PC-3 (cell line): ENCODE data around the gene OTOR. TPM values are rescaled to one million over a fixed set of nuclear protein-coding genes. Genes with fewer than 3 reads are reported as not detected.

Source experiments
- ATAC-seq: fragments of 200-7000 bp; cut with Tn5 transposase; 2 replicates; pipeline ENCODE4 v1.9.1; 2020; ENCODE audit warnings: mild to moderate bottlenecking, moderate library complexity
- BruUV-seq: library from RNA; stranded (reverse); fragments of 400-500 nt; replicated peaks from 2 replicates; lab custom pipeline; 2021; lab: Mats Ljungman, UMichigan
- CTCF ChIA-PET: fragments of 300-600 bp; sonication (Branson Sonifier 250); formaldehyde crosslinking; loops from one replicate; lab custom pipeline; 2022; ENCODE audit warnings: antibody characterized with exemption; lab: Charles Lee
- POLR2A ChIA-PET: fragments of 300-600 bp; sonication (Branson Sonifier 250); formaldehyde crosslinking; loops from one replicate; lab custom pipeline; 2022; ENCODE audit warnings: antibody characterized with exemption; ENCODE audit not compliant: unreplicated experiment; lab: Charles Lee
- DNase-seq: peaks from one replicate; pipeline ENCODE4 v3.0.0-alpha.2; 2015
- H2AFZ ChIP-seq: fragments of 300-600 bp; sonication (generic); 2 replicates; pipeline ENCODE4 v1.6.0; 2016; ENCODE audit warnings: antibody characterized with exemption, low read length
- H3F3A ChIP-seq: fragments of 300-600 bp; sonication (generic); one replicate; pipeline ENCODE4 v1.6.0; 2017; ENCODE audit warnings: antibody characterized with exemption, low read length, control low read depth, mild to moderate bottlenecking; ENCODE audit not compliant: unreplicated experiment
- H3K27ac ChIP-seq: fragments of 300-600 bp; sonication (generic); 2 replicates; pipeline ENCODE4 v1.5.1; 2016; ENCODE audit warnings: mild to moderate bottlenecking, low read length
- H3K27me3 ChIP-seq: fragments of 300-600 bp; sonication (generic); 2 replicates; pipeline ENCODE4 v1.6.1; 2016; ENCODE audit warnings: low read length, mixed read lengths
- H3K36me3 ChIP-seq: fragments of 300-600 bp; sonication (generic); 2 replicates; pipeline ENCODE4 v1.6.1; 2016; ENCODE audit warnings: low read depth, mixed run types, low read length, mixed read lengths
- H3K4me1 ChIP-seq: fragments of 300-600 bp; sonication (generic); 2 replicates; pipeline ENCODE4 v1.5.1; 2016; ENCODE audit warnings: low read length; ENCODE audit not compliant: insufficient read depth
- H3K4me2 ChIP-seq: fragments of 300-600 bp; sonication (generic); 2 replicates; pipeline ENCODE4 v1.6.0; 2016; ENCODE audit warnings: low read length
- H3K4me3 ChIP-seq: fragments of 300-600 bp; sonication (generic); 2 replicates; pipeline ENCODE4 v1.5.1; 2016; ENCODE audit warnings: mild to moderate bottlenecking, low read length, mixed read lengths
- H3K79me2 ChIP-seq: fragments of 300-600 bp; sonication (generic); 2 replicates; pipeline ENCODE4 v1.6.1; 2017; ENCODE audit warnings: low read length, mixed read lengths
- H3K9ac ChIP-seq: fragments of 300-600 bp; sonication (generic); 2 replicates; pipeline ENCODE4 v1.6.0; 2016; ENCODE audit warnings: mild to moderate bottlenecking, low read length
- H3K9me2 ChIP-seq: fragments of 300-600 bp; sonication (generic); replicated peaks from 2 replicates; pipeline ENCODE4 v1.6.1; 2016; ENCODE audit warnings: mixed run types, low read length, mixed read lengths
- H3K9me3 ChIP-seq: fragments of 300-600 bp; sonication (generic); 2 replicates; pipeline ENCODE4 v1.6.1; 2016; ENCODE audit warnings: low read length, mixed read lengths
- H4K20me1 ChIP-seq: fragments of 300-600 bp; sonication (generic); 2 replicates; pipeline ENCODE4 v1.6.1; 2016; ENCODE audit warnings: low read length, mixed read lengths
- EZH2 ChIP-seq: fragments of 300-600 bp; sonication (generic); IDR thresholded peaks from one replicate; pipeline ENCODE4 v1.6.1; 2017; ENCODE audit warnings: antibody characterized with exemption, mild to moderate bottlenecking, low read length; ENCODE audit not compliant: unreplicated experiment
- EZH2phosphoT487 ChIP-seq: fragments of 300-600 bp; sonication (generic); IDR thresholded peaks from 2 replicates; pipeline ENCODE4 v1.6.1; 2018; ENCODE audit warnings: mild to moderate bottlenecking, antibody characterized with exemption, low read length, borderline replicate concordance
- intact Hi-C: fragments of 100-400 bp; cut with micrococcal nuclease; formaldehyde crosslinking; loops from 2 replicates; pipeline ENCODE4 v1.9.0; 2023
- total RNA-seq: library from RNA; depleted of rRNA; stranded (reverse); fragments of >200 nt; gene quantifications from 2 replicates; pipeline ENCODE4 v1.2.3, GENCODE V29; 2014; rRNA removed
- TF ChIP-seq, protein P1 (sequence below): fragments of 300-600 bp; sonication (generic); conservative IDR thresholded peaks from 2 replicates; pipeline ENCODE4 v1.5.1; 2017; ENCODE audit warnings: antibody characterized with exemption, low read depth, mild to moderate bottlenecking, low read length

The OTOR gene
- total RNA-seq, 1 experiment from 2014 or later = not detected

GRCh38 chr20:16781496-16781895 is 33.3 kb downstream of the OTOR start:
- TF ChIP-seq EZH2 (no peak), EZH2phosphoT487 (no peak)
- TF ChIP-seq, protein P1, sequence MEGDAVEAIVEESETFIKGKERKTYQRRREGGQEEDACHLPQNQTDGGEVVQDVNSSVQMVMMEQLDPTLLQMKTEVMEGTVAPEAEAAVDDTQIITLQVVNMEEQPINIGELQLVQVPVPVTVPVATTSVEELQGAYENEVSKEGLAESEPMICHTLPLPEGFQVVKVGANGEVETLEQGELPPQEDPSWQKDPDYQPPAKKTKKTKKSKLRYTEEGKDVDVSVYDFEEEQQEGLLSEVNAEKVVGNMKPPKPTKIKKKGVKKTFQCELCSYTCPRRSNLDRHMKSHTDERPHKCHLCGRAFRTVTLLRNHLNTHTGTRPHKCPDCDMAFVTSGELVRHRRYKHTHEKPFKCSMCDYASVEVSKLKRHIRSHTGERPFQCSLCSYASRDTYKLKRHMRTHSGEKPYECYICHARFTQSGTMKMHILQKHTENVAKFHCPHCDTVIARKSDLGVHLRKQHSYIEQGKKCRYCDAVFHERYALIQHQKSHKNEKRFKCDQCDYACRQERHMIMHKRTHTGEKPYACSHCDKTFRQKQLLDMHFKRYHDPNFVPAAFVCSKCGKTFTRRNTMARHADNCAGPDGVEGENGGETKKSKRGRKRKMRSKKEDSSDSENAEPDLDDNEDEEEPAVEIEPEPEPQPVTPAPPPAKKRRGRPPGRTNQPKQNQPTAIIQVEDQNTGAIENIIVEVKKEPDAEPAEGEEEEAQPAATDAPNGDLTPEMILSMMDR = no peak

GRCh38 chr20:16785226-16785625 is 37.1 kb downstream of the OTOR start:
- no peaks in the 10 kb centered on the region for H3K36me3 ChIP-seq
- no peaks in the 10 kb centered on the region for H3K79me2 ChIP-seq
- no peaks in the 10 kb centered on the region for H3F3A ChIP-seq
- intact Hi-C loops = no loop called here
- no peak for ATAC-seq
- no peaks in the 10 kb centered on the region for H4K20me1 ChIP-seq
- H3K9me3 ChIP-seq = no peaks in the 10 kb centered on the region
- no peak overlapping the region for H2AFZ ChIP-seq
- H3K9ac ChIP-seq = no peak overlapping the region
- no peak overlapping the region for H3K4me3 ChIP-seq
- DNase-seq = no peak
- no peak overlapping the region for H3K4me2 ChIP-seq
- ChIA-PET POLR2A (no interaction called here), CTCF (no interaction called here)
- H3K9me2 ChIP-seq = no peaks in the 10 kb centered on the region
- H3K27me3 ChIP-seq = peaks cover 46% of the 10 kb centered on the region
- no peaks in the 10 kb centered on the region for H3K4me1 ChIP-seq
- TF ChIP-seq EZH2 = no peak
- TF ChIP-seq EZH2phosphoT487 = no peak
- TF ChIP-seq, protein P1 = no peak
- BruUV-seq = no TSS peak
- no peak overlapping the region for H3K27ac ChIP-seq

More at GRCh38 chr20:16781496-16781895, 33.3 kb downstream of the OTOR start:
- no peak for ATAC-seq
- no peak overlapping the region for H3K4me2 ChIP-seq
- intact Hi-C loops = no loop called here
- no peak overlapping the region for H3K27ac ChIP-seq
- ChIA-PET POLR2A (no interaction called here), CTCF (no interaction called here)
- H3K9ac ChIP-seq = no peak overlapping the region
- no peaks in the 10 kb centered on the region for H3K4me1 ChIP-seq
- H3F3A ChIP-seq = no peaks in the 10 kb centered on the region
- no peaks in the 10 kb centered on the region for H3K36me3 ChIP-seq
- H4K20me1 ChIP-seq = no peaks in the 10 kb centered on the region
- H3K9me2 ChIP-seq = no peaks in the 10 kb centered on the region
- H2AFZ ChIP-seq = no peak overlapping the region
- H3K4me3 ChIP-seq = no peak overlapping the region
- no peaks in the 10 kb centered on the region for H3K9me3 ChIP-seq
- no peak for DNase-seq
- no TSS peak for BruUV-seq
- peaks cover 48% of the 10 kb centered on the region for H3K27me3 ChIP-seq
- no peaks in the 10 kb centered on the region for H3K79me2 ChIP-seq

Other genes starting within 250 kb of the OTOR start
- 11.1 and 12.7 TPM in 2 replicates for gene KIF16B, start 174.9 kb upstream of the OTOR start, total RNA-seq
- 76.8 and 89.7 TPM in 2 replicates for gene SNRPB2, start 18.3 kb upstream of the OTOR start, total RNA-seq